Stimulated activated naive CD8-positive, alpha-beta T cell treated with anti-CD3 and anti-CD28 coated beads, Interleukin-15, Interleukin-2, amounts not matched to agents 100 U/mL and 50 U/mL, for 24 hours (primary cell): ENCODE measurements around the gene IZUMO4.
"Not testable (repeated sequence)": the region's sequence is repeated elsewhere in the genome, so short reads cannot be mapped to it uniquely, and the experiment has no call there.

Source experiments
- ATAC-seq: fragments of 150-1000 bp; cut with Tn5 transposase; one replicate; pipeline ENCODE4 v1.10.0; 2021
- DNase-seq: peaks from one replicate; pipeline ENCODE4 v3.0.0; 2021

The IZUMO4 gene

DNA sequence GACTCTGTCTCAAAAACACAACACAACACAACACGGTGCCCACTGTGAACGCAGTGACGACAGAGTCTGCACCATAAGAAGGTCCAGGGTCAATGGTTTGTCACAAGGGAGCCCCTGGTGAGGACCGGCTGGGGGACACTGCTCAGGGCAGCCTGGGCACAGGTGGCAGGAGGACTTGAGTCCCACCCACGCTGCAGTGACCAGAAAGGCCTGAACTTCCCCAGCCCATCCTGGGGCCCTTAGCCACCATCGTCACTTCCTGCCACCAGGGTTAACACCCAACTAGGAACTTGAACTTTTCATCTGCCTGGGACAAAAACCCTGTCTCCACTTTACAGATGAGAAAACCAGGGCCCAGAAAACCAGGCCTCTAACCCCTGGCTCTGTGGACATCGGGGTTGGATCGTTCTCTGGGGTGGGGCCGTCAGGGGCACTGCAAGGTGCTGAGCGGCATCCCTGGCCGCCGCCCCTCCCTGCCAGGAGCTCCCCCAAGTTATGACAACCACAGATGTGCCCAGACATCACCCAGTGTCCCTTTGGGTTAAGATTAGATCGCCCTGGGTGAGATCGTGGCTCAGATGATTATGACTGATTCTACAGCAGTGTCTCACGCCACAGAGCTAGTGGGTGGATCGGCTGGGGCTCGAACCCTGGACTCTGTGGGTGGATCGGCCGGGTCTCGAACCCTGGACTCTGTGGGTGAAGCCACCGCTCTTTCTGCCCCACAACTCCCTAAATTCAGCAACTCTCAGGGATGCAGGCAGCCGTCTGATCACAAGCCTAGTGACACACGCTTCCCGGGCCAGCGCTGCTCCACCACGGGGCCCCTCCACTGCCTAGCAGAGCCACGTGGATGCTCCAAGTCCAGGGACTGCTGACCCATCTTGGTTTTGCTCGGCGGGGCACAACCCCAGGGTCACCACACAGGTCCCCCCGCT lies 14.6 kb upstream of the IZUMO4 start:
- ATAC-seq (peak; percentile 30), DNase-seq (peak; percentile 69)

DNA sequence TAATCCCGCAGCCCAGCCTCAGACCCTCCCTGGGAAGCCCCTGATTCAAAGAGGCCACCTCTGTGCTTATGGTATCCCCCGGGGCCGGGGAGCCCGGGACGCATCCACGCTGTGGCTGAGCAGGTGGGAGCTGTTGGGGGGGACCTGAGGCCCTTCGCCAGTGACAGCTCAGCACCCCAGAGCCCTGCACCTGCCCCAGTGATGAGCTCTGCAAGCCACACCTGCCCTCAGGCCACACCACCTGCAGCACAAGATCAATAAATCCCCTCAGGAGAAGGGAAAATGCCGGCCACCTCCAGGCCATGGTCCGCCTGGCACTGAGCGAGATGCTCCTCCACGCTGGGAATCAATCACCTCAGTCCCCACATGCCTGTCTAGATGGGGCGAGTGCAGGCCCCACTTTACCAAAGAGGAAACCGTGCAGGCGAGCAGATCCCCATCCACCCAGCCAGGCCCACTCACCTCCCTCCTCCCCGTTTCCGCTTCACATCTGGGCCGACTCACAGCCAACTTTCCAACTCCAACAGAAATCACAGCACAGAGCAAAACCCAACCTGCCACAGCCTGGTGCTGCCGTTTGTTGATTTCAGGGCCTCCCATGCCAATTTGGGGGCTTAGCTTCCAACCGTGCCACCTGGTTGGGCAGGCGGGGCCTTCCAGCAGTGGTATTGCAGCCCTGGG lies 13.4 kb upstream of the IZUMO4 start:
- ATAC-seq (peak; percentile 26), DNase-seq (peak; percentile 71)

DNA sequence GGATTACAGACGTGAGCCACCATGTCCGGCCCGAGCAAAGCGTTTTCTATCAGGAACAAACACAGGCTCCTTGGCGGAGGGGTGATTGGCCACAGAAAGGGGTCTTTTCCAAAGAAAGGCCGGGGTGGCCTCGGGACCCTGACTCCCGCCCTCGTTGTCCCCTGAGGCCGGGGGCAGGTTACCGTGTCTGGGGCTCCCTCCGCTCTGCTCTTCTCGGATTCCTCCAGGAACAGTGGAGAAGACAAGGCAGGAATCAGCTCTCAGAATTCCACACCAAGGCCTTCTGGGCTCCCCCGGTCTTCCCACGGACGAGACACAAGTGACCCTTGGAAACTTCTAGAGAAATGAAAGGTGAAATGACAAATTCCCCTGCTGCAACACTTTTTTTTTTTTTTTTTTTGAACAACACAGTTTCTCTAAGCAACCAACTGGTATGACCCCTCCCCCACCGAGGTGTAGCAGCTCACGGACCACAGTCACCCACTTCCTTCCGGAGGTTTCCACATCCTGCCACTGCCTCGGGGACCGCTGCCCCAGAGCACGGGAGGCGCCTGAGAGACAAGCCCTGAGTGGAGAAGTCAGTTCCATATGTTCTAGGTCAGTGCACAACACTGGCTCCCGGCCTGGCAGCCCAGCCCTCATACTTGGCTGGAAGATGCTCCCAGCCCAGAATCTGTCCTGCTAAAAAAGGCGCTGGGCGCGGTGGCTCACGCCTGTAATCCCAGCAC lies 11.6 kb upstream of the IZUMO4 start:
- ATAC-seq (peak; percentile 62), DNase-seq (peak; percentile 94)

DNA sequence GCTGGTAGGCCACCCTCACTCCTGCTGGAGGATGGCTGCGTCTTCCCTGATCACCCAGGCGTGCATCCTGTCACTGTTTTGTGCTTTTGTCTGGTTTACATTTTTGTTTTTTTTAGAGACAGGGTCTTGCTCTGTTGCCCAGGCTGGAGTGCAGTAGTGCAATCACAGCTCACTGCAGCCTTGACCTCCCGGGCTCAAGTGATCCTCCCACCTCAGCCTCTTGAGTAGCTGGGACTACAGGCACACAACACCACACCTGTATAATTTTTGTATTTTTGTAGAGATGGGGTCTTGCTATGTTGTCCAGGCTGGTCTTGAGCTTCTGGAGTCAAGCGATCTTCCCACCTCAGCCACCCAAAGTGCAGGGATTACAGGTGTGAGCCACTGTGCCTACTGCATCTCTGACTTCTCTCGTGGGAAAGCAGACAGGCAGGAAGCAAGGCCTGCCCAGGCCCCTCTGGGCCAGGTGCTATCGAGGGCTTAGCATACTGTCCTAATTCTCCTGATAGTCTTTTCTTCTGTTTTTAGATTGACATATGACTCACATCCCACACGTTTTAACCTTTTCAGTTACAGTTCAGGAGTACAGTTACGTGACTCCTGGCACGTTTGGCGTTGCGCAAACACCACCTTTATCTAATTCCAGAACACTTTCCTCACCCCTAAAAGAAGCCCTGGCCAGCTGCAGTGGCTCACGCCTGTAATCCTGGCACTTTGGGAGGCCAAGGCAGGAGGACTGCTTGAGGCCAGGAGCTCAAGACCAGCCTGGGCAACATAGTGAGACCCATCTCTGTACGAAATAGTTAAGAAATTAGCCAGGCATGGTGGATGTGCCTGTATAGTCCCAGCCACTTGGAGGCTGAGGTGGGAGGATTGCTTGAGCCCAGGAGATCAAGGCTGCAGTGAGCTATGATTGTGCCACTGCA lies 9.8 kb upstream of the IZUMO4 start:
- peak; percentile 73 for DNase-seq
- peak; percentile 10 for ATAC-seq

GRCh38 chr19:2087621-2088100 lies 9.1 kb upstream of the IZUMO4 start:
- peak; percentile 61 for DNase-seq
- ATAC-seq, result no peak

DNA sequence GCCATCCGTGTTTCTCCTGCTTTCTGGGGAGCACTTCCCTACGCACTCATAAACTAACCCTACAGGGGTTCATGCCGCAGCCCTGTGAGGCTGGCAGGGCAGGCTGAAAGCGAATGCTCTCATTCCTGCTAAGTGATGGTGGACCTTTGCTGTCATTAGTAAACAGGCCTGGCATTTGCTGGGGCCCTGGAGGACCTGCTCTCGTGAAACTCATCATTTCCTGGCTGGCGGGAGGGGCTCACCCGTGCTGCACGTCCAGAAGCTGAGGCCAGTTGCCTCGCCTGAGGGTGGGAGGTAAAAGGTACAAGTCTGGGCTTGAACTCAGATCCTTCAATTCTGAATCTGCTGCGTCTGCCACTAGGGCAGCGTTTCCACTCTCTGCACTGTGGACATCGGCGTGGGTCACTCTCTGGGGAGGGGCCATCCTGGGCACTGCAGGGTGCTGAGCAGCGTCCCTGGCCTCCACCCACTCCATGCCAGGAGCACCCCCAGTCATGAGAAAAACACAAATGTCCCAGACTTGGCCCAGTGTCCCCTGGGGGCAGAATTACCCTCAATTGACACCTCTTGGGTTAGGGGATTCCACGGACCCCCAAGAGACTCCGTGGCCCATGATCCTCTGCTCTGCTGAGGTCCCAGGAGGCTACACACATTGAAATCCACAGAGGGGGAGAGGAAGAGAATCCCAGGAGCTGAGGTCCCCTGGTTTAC lies 7.6 kb upstream of the IZUMO4 start:
- ATAC-seq, result no peak
- peak; percentile 69 for DNase-seq

DNA sequence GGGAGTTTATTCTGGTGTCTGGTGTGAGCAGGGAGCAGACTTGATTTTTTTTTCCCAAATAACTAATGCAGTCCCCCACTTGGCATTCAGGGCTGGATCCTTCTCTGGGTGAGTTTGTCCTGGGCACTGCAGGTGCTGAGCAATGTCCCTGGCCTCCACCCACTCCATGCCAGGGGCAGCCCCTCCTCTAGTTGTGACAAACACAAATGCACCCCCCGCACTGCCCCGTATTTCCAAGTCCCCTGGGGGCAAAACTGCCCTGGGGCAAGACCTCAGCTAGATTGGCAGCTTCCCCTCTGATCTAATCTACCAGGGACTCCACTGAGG lies 7.0 kb upstream of the IZUMO4 start:
- ATAC-seq, result no peak
- no peak for DNase-seq

- not testable (repeated sequence) for DNase-seq, ATAC-seq
Observed at GRCh38 chr19:2091926-2092525, 4.7 kb upstream of the IZUMO4 start.

GRCh38 chr19:2096034-2096479 lies 658 bp upstream of the IZUMO4 start, which contains the start of gene MOB3A:
Gene MOB3A (minus strand): TSS chr19:2096326. CDS start chr19:2078560, 17,766 bp downstream.
- peak; percentile 89 for DNase-seq
- ATAC-seq, result peak; percentile 57

GRCh38 chr19:2097203-2097885 lies 629 bp downstream of the IZUMO4 start:
- DNase-seq, result peak; percentile 79
- ATAC-seq, result peak; percentile 5

- ATAC-seq, result no peak
Observed at GRCh38 chr19:2097886-2098327, 1.2 kb downstream of the IZUMO4 start.

DNA sequence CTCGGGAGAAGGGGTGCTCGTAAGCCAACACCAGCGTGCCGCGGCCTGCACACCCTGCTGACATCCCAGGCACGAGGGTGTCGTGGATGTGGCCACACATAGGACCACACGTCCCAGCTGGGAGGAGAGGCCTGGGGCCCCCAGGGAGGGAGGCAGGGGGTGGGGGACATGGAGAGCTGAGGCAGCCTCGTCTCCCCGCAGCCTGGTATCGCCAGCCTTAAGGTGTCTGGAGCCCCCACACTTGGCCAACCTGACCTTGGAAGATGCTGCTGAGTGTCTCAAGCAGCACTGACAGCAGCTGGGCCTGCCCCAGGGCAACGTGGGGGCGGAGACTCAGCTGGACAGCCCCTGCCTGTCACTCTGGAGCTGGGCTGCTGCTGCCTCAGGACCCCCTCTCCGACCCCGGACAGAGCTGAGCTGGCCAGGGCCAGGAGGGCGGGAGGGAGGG lies 2.4 kb downstream of the IZUMO4 start:
- no peak for DNase-seq
- ATAC-seq, result no peak

More at GRCh38 chr19:2097886-2098327, 1.2 kb downstream of the IZUMO4 start:
- DNase-seq, result no peak

DNA sequence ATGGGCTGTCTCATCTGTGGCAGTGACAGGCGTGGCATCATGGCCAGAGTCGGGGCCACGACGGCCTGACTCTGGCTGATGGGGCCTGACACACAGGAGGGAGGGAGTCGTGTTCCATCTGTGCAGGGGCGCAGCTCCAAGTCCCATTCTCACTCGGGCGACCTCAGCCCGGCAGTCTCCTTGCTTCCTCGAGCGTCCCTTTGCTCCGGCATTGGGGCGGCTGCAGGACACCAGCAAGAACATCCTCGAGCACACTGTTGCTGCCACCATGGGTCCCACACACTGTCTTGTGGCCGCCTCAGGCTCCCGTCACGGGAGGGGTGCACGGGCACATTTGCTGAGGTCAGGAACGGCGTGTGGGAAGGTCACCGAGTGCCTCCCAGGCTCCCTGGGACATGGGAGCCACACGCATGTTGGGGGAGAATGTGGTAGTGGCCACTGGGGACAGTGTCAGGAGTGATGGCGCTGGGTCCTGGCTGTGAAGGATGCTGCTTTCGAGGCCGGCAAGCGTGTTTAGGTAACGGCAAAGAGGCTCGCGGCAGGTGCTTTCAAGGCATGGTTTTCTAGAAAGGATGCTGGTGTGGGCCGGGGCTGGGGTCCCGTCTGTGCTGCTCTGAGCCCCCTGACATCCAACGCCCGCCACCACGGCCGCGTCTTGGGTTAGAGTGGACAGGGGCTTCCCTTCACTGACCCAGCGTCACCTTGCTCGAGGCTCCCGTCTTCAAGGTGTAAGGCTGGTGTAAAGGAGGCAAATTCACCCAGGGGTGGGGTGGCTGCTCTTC lies 3.4 kb downstream of the IZUMO4 start:
- DNase-seq (no peak), ATAC-seq (no peak)

GRCh38 chr19:2100719-2101061 lies 4.0 kb downstream of the IZUMO4 start:
- DNase-seq (no peak), ATAC-seq (no peak)

- DNase-seq, result no peak
- no peak for ATAC-seq
Observed at GRCh38 chr19:2101417-2102335, 5.0 kb downstream of the IZUMO4 start.

DNA sequence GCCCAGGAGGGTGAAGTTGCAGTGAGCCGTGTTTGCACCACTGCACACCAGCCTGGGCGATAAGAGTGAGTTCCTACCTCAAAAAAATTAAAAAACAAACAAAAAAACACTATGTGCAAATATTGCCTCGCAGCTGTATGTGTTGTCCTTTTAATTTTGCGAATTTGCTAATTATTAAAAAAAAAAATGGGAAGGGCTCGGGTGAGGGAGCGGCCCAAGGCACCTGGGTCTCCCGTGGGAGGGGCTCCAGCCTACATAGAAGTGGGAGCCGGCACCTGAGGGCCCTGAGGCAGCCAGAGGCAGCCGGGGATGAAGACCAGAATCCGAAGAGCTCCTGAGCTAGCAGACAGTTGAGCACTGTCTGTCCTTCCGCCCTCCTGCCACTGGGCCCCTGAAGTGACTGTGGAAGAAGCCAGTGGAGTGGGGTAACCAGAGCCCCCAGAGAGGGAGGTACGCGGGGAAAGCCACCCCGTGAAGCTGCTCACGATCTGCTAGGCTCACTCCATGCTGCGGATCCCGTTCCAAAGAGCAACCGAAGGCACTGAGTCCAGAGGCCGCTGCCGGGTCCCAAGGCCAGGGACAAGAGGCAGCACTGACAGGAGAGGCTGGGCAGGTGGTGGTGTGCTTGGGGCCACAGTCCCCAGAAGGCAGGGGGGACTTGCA lies 6.5 kb downstream of the IZUMO4 start:
- DNase-seq (no peak), ATAC-seq (no peak)
